ENCODE results near the gene BHMT2.
A peak's percentile ranks its signal among the peaks of the same experiment; 100 is the strongest.

Gene BHMT2, protein sequence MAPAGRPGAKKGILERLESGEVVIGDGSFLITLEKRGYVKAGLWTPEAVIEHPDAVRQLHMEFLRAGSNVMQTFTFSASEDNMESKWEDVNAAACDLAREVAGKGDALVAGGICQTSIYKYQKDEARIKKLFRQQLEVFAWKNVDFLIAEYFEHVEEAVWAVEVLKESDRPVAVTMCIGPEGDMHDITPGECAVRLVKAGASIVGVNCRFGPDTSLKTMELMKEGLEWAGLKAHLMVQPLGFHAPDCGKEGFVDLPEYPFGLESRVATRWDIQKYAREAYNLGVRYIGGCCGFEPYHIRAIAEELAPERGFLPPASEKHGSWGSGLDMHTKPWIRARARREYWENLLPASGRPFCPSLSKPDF

DNA sequence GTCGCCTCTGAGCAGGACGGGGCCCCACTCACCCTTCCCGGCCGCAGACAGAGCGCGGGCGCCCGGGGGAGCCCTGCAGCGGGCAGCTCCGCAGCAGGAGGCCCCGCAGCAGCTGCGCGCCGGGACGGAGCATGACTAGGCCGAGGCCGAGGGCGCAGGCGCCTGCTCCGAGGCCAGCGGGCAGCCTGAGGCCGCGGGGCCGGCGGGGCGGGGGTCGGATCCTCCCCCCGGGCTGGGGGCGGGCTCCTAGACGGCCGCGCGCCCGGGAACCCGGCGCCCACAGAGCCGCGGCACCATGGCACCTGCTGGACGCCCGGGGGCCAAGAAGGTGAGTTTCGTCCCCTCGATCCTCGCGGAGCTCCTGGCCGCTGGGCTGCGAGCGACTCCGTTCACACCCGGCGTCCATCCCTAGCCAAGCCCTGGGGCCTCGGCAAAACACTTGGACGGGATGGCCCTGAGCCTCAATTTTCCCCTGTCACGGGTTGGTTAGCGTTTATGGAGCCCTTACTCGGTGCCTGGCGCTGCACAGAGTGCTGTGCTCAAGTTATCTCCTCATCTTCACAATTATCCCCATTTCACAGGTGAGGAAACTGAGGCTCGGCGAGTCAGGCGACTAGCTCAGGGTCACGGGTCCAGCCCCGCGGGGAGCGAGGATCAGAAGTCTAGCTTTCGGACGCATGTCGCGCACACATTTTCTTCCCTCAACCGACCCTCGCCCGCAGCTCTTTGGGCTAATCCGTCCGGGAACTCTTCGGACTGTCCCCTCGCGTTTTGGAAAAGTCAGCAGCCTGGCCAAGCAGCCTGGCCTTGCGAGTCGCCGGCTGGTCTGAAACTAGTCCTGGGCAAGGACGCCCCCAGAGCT, at the start of gene BHMT2, which contains the start of gene DMGDH:
Gene BHMT2, plus strand, starts transcription at position 280 of the 862 bp plus-strand sequence. Its CDS starts 16 bp downstream, at position 296.
Gene DMGDH, minus strand, starts transcription at position 187 of the 862 bp plus-strand sequence. Its CDS starts 54 bp downstream, at position 133.
- CTCF ChIA-PET = no interaction called here
- no peak within 1 kb of the TSS for H3K4me3 Mint-ChIP-seq
- H3K4me1 Mint-ChIP-seq = no peaks in the 10 kb centered on the region
- H3K27me3 Mint-ChIP-seq = peaks cover 47% of the 10 kb centered on the region
- DNase-seq = no peak
- H3K9me3 Mint-ChIP-seq = no peaks in the 10 kb centered on the region
- no peaks in the 10 kb centered on the region for H3K36me3 Mint-ChIP-seq
- H3K27ac Mint-ChIP-seq = no peak within 1 kb of the TSS

DNA sequence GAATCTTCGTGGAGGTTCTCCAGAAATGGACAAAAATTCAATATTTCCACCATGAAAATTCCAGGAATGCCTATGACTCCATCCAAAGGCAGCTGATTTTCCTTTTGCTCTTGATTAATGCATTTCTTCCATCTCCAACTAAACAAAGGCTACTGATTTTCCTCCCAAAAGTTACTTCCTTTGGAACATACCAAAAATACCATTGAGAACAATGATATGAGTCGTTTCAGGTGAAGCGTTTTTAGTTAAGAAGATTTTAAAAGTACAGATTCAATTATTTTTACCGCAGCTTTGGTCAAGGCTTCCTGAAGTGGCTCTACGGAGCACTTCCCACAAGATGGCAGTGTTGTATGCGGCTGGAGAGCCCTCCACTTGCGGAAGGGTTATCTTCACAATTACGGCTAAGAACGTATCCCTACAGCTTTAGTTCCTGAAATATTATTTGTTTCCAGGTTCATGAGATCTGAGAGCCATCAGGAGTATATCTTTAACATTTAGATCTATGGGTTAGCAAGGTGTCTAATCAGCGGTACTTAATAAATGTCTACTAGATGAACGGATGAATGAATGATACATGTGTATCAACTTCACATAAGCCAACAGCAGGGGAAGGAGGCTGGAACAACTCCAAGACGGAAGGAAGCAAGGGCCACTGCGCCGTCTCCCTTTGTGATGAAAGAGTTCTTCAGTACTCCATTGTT, 48.6 kb upstream of the BHMT2 start:
- peak; percentile 54 for DNase-seq
- CTCF ChIA-PET = interaction anchor here (0.7 to 10.9 kb wide), 17 partner anchors 9 to 1062 kb away, joined by 3 to 291 read pairs (median 4); no protein-coding TSS in a partner anchor
- Mint-ChIP-seq H3K27ac (no peak overlapping the region), H3K27me3 (peaks cover 45% of the 10 kb centered on the region), H3K36me3 (no peaks in the 10 kb centered on the region), H3K4me3 (no peak overlapping the region), H3K9me3 (no peaks in the 10 kb centered on the region), H3K4me1 (peaks cover 4% of the 10 kb centered on the region)

DNA sequence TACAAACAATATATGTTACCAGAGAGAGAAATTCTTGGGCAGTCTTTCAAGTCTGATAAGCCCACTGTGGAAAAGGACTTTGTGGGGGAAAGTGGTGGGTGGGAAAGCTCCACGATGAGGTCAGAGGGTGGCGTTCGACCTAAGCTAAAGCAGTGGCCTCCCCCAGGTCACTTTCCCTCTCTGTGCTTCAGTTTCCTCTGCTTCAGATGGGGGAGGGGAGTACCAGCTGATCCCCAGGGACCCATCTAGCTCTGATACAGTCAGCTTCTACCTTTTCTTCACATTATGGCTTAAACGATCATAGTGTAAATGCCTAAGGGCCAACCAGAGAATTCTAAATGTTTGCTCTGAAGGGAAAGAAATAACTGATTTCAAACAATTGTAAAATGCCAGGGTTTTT, 47.8 kb upstream of the BHMT2 start:
- CTCF ChIA-PET = interaction anchor here (1.0 to 10.9 kb wide), 13 partner anchors 12 to 1061 kb away, joined by 3 to 291 read pairs (median 5); no protein-coding TSS in a partner anchor
- no peaks in the 10 kb centered on the region for H3K9me3 Mint-ChIP-seq
- H3K4me3 Mint-ChIP-seq = no peak overlapping the region
- no peak for DNase-seq
- H3K27me3 Mint-ChIP-seq = peaks cover 48% of the 10 kb centered on the region
- H3K4me1 Mint-ChIP-seq = peaks cover 4% of the 10 kb centered on the region
- H3K36me3 Mint-ChIP-seq = no peaks in the 10 kb centered on the region
- no peak overlapping the region for H3K27ac Mint-ChIP-seq

DNA sequence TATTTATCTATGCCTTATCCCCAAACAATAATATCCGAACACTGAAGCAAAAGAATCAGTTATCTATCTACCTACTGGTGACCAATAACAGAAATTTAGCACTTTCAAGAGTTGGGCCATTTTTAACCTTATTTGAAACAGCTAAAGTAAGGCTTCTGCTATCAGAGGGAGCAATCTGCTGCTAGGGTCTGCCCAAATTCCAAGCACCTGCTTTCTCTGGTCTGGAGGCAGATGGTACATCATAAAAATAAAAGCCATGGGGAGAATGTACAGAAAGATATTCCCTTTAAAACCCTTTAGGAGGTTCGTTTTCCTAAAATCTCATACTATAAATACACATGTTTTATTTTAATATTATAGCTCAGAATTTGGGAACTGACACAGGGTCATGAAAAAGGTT, 46.8 kb upstream of the BHMT2 start:
- no peak for DNase-seq
- H3K27ac Mint-ChIP-seq = no peak overlapping the region
- H3K9me3 Mint-ChIP-seq = no peaks in the 10 kb centered on the region
- peaks cover 57% of the 10 kb centered on the region for H3K27me3 Mint-ChIP-seq
- CTCF ChIA-PET = interaction anchor here (1.2 to 10.9 kb wide), 6 partner anchors 11 to 442 kb away, joined by 4 to 291 read pairs (median 20); no protein-coding TSS in a partner anchor
- H3K36me3 Mint-ChIP-seq = no peaks in the 10 kb centered on the region
- peaks cover 4% of the 10 kb centered on the region for H3K4me1 Mint-ChIP-seq
- H3K4me3 Mint-ChIP-seq = no peak overlapping the region

DNA sequence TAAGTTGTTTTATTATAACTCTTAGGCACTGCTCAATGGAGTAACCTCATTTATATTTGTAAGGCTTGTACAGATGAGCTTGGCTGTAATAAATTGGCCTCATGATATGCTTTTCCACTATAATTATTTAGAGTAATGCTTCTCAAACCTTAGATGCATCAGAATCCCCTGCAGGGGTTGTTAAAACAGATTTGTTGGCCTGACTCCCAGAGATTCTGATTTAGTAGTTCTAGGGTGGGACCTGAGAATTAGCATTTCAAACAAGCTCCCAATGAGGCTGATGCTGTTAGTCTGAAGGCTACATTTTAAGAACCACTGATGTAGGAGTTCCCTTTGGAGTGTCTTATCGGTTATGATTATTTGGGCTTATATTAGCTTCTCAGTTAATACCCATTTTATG, 46.2 kb upstream of the BHMT2 start:
- CTCF ChIA-PET = interaction anchor here (0.7 to 10.9 kb wide), 7 partner anchors 10 to 442 kb away, joined by 3 to 291 read pairs (median 6); no protein-coding TSS in a partner anchor
- peaks cover 60% of the 10 kb centered on the region for H3K27me3 Mint-ChIP-seq

DNA sequence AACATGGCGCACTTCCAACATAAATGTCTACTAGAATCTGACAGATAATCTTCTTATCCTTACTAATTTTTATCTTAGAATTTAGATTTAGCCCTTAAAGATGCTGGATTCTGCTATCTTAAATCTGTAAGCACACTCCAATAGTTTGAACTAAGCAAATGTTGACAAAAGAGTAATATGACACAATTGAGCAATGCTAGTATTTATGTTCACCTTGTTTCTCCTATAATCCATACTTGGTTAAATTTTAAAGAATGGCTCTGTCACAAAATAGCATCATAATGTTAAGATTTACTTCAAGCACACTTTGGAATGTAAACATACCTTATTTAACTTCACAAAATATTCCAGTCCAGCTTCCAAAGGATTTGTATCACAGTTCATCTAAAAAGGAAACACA, 45.6 kb upstream of the BHMT2 start:
- no peak overlapping the region for H3K4me3 Mint-ChIP-seq
- H3K9me3 Mint-ChIP-seq = no peaks in the 10 kb centered on the region
- peaks cover 60% of the 10 kb centered on the region for H3K27me3 Mint-ChIP-seq
- no peak overlapping the region for H3K27ac Mint-ChIP-seq
- H3K36me3 Mint-ChIP-seq = no peaks in the 10 kb centered on the region
- peaks cover 4% of the 10 kb centered on the region for H3K4me1 Mint-ChIP-seq
- CTCF ChIA-PET = interaction anchor here (0.6 to 10.9 kb wide), 15 partner anchors 8 to 1251 kb away, joined by 3 to 291 read pairs (median 5); no protein-coding TSS in a partner anchor
- no peak for DNase-seq

More for the DNA sequence above, 46.2 kb upstream of the BHMT2 start:
- no peaks in the 10 kb centered on the region for H3K36me3 Mint-ChIP-seq
- no peaks in the 10 kb centered on the region for H3K9me3 Mint-ChIP-seq
- peaks cover 4% of the 10 kb centered on the region for H3K4me1 Mint-ChIP-seq
- no peak overlapping the region for H3K4me3 Mint-ChIP-seq
- no peak for DNase-seq
- no peak overlapping the region for H3K27ac Mint-ChIP-seq

DNA sequence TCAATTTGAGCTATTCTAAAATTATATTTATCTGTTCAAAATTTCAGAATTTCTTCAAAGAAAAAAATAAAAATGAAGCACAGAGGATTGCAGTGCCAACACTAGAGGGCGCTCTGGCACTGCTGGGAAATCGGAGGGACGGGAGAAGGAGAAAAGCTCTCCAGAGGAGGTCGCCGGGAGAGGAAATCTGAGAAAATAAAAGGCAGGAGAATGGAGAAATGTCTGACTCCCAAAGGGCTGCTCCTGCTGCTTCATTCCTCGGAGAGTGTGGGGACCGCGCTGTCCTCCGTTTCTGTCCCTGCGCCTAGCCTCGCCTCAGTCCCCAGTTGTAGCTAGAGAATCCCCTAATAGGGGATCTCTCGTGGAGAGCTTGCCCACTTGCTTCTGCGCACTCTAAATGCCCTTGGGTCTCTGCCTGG, 44.5 kb upstream of the BHMT2 start:
- H3K27me3 Mint-ChIP-seq = peaks cover 50% of the 10 kb centered on the region
- CTCF ChIA-PET = interaction anchor here (0.6 to 10.9 kb wide), 22 partner anchors 9 to 440 kb away, joined by 3 to 291 read pairs (median 5); no protein-coding TSS in a partner anchor
- no peak overlapping the region for H3K27ac Mint-ChIP-seq
- H3K4me1 Mint-ChIP-seq = peaks cover 4% of the 10 kb centered on the region
- H3K36me3 Mint-ChIP-seq = no peaks in the 10 kb centered on the region
- no peaks in the 10 kb centered on the region for H3K9me3 Mint-ChIP-seq
- DNase-seq = peak; percentile 62
- H3K4me3 Mint-ChIP-seq = no peak overlapping the region

DNA sequence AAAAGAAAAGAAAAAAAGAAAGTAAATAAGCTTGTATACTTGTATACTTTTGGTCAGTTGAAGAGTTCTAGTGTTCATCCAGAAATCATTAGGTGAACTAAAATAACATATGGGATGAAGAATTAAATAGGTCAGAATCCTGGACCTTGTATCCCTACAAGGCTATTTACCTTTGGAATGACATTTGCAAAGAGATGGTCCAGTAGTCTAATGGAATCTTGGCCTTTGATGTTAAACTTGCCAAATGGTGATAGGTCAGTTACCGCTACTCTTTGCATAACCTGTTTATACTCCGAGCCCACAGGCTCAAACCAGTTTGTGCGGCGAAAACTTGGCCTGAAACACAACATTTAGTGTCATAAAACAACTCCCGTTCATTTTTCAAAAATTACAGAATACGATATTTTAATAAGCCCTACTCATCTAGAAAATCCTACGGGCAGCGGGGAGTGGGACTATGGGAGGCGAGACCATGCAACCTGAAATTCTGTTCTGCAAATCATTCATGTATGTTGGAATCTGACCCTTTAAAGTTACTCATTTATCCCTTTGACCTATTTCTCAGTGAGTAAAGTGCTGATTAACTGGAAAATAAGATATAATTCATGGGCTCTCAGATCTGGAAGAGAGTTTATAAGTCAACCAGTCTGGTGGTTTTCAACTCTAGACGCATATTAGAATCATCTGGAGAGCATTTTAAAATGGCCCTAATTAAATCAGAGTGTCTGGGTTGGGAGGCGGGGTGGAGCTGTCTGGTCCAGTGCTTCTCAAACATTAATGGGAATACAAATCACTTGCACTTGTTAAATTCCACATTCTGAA, 38.7 kb upstream of the BHMT2 start:
- no peak for DNase-seq

DNA sequence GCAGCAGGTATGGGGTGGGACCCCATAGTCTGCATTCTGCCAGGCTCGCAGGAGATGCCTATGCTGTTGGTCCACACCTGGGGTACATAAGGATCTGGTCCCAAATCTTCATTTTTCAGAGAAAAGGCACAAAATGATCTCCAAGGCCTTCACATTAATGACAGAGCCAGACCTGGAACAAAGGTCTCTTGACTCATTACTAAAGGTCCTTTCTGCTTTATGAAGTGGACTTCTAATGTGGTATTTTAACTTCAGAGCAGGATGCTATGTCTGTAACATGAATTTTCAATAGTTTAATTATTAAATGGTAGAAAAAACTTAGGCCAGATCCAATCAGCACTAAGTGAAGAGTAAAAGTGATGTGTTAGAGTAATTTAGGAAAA, 38.1 kb upstream of the BHMT2 start:
- peaks cover 15% of the 10 kb centered on the region for H3K27me3 Mint-ChIP-seq
- H3K4me3 Mint-ChIP-seq = no peak overlapping the region
- DNase-seq = no peak
- no peak overlapping the region for H3K27ac Mint-ChIP-seq
- CTCF ChIA-PET = no interaction called here
- H3K4me1 Mint-ChIP-seq = no peaks in the 10 kb centered on the region
- no peaks in the 10 kb centered on the region for H3K36me3 Mint-ChIP-seq
- no peaks in the 10 kb centered on the region for H3K9me3 Mint-ChIP-seq

More for the DNA sequence above, 38.7 kb upstream of the BHMT2 start:
- no peak overlapping the region for H3K27ac Mint-ChIP-seq
- H3K4me1 Mint-ChIP-seq = no peaks in the 10 kb centered on the region
- no peaks in the 10 kb centered on the region for H3K36me3 Mint-ChIP-seq
- CTCF ChIA-PET = interaction anchor here (1.1 kb wide), 1 partner anchor 10 kb away, joined by 3 read pairs; no protein-coding TSS in a partner anchor
- H3K9me3 Mint-ChIP-seq = no peaks in the 10 kb centered on the region
- H3K27me3 Mint-ChIP-seq = peaks cover 17% of the 10 kb centered on the region
- H3K4me3 Mint-ChIP-seq = no peak overlapping the region

DNA sequence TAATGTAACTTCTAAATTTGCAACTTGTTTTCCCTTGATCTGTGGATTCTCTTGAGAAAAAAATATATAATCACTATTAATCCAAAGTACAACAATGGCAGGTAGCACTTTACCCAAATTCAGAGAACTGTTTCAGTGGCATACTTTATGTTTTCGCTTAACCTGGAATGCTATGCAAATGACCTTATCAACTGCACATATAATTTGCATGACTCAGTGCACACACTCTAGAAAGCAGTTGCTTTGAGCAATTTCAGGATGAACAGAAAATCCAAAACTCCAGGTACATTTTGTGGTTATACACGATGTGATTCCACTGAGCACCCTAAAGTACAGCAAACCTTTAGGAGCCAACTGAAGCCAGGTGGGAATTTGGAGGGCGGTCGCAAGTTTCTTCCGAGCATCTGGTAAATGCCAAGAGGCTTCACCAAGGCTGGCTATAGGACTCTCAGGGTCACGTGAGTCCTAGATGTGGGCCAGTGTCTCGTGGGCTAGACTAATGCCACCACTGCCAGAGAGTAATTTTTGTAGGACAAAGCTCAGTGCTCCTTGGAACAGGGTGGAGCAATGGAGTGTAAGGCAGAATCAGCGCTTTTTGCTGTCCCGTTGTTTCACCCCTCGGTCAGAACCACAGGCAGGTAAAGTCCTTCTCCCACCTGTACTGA, 37.4 kb upstream of the BHMT2 start:
- H3K27me3 Mint-ChIP-seq = peaks cover 10% of the 10 kb centered on the region
- no peaks in the 10 kb centered on the region for H3K4me1 Mint-ChIP-seq
- no peak overlapping the region for H3K4me3 Mint-ChIP-seq
- no peaks in the 10 kb centered on the region for H3K36me3 Mint-ChIP-seq
- H3K27ac Mint-ChIP-seq = no peak overlapping the region
- DNase-seq = no peak
- CTCF ChIA-PET = no interaction called here
- no peaks in the 10 kb centered on the region for H3K9me3 Mint-ChIP-seq

DNA sequence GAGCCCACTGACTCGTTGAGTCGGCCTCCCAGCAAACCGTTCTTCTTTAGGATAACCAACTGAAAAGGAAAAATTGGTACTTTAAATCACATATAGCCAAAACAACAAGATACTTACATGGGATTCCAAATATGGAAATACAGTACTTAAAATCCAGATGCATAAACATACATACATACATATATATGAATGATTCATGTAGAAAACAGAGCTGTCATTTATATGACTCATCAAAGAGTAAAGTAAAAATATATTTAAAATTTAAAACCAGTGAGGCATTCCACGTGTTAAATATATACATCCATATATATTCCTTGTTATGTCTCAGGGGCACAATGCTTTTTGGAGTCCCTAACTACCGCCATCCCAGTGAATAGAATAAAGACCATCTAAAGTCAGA, 36.8 kb upstream of the BHMT2 start:
- Mint-ChIP-seq H3K27me3 (peaks cover 3% of the 10 kb centered on the region), H3K4me1 (no peaks in the 10 kb centered on the region), H3K27ac (no peak overlapping the region), H3K36me3 (no peaks in the 10 kb centered on the region), H3K4me3 (no peak overlapping the region), H3K9me3 (no peaks in the 10 kb centered on the region)
- CTCF ChIA-PET = no interaction called here
- no peak for DNase-seq

DNA sequence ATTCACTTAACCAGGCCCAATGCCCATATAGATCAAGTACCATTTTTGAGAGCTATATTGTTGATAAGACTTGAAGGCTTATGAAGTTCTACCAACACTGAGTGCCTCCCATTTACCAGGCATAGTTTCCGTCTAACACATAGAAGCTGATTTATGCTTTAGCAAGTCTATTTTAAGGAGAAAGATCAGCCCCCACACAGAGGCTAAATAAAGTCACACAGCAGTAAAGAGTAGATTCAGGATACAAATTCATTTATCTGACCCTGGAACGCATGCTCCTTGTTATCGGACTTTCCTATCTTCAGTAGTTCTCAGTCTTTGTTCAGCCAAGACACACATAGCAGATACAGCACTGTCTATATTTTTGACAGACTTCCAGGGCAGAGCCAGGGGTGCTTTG, 34.3 kb upstream of the BHMT2 start:
- no peaks in the 10 kb centered on the region for H3K9me3 Mint-ChIP-seq
- no peaks in the 10 kb centered on the region for H3K36me3 Mint-ChIP-seq
- no peaks in the 10 kb centered on the region for H3K4me1 Mint-ChIP-seq
- H3K27ac Mint-ChIP-seq = no peak overlapping the region
- CTCF ChIA-PET = interaction anchor here (1.0 kb wide), 1 partner anchor 10 kb away, joined by 6 read pairs; no protein-coding TSS in a partner anchor
- H3K27me3 Mint-ChIP-seq = no peaks in the 10 kb centered on the region
- H3K4me3 Mint-ChIP-seq = no peak overlapping the region
- DNase-seq = no peak

DNA sequence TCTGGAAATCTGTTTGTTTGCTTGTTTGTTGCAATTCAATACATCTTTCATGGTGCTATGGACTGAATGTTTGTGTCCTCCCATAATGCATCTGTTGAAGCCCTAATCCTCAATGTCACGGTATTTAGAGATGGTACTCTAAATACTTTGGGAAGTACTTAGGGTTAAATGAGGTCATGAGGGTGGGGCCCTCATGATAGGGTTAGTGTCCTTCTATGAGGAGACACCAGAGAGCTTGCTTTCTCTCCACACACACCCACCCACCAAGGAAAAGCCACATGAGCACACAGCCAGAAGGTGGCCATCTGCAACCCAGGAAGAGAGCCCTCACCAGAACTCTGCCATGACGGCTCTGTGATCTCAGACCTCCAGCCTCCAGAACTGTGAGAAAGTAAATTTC, 32.8 kb upstream of the BHMT2 start:
- Mint-ChIP-seq H3K9me3 (no peaks in the 10 kb centered on the region), H3K27me3 (no peaks in the 10 kb centered on the region)
- CTCF ChIA-PET = no interaction called here

More for the DNA sequence above, 32.8 kb upstream of the BHMT2 start:
- H3K4me1 Mint-ChIP-seq = no peaks in the 10 kb centered on the region
- H3K4me3 Mint-ChIP-seq = no peak overlapping the region
- H3K27ac Mint-ChIP-seq = no peak overlapping the region
- no peaks in the 10 kb centered on the region for H3K36me3 Mint-ChIP-seq
- DNase-seq = no peak
